ENCODE data around the gene MIS12.

MIS12 gene

GRCh38 chr17:5532581-5532980 is 46.2 kb downstream of the MIS12 start:
- DNase-seq (ENCODE audit: low read depth in 2 of 2, low spot score in 1 of 2) = no peak

DNA sequence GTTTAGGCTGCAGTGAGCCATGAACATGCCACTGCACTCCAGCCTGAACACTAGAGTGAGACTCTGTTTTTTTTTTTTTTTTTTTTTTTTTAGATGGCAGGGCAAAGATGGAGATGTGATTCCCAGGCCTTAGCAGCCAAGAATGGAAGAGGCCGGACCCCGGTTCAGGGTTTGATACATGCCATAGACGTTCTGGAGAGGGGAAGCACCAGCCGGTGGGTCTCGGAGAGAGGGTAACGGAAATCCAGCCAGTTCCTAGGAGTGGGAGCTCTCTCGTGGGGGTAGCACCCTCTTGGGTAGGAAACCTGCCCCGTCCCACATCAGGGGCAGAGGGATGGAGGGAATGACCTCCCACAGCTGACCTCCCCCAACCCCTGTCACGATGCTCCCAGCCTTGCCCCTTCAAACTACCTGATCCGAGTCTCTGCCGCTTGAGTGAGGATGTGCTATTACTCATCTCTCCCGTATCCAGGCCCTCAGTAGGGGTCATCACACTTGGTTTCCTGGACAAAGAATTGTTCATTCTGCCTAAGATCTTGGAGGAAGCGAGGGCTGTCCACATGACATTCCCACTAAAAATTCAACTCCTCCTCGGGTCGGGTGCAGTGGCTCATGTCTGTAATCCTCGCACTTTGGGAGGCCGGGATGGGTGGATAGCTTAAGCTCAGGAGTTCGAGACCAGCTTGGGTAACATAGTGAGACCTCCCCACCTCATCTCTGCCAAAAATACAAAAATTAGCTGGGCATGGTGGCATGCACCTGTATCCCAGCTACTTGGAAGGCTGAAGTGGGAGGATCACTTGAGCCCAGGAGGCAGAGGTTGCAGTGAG is 47.3 kb downstream of the MIS12 start:
- no peak for DNase-seq (ENCODE audit: low read depth in 2 of 2, low spot score in 1 of 2)

- DNase-seq (ENCODE audit: low read depth in 2 of 2, low spot score in 1 of 2) = no peak
Observed at GRCh38 chr17:5535436-5535835, 49.1 kb downstream of the MIS12 start.

GRCh38 chr17:5536866-5537650 is 50.7 kb downstream of the MIS12 start:
- no peak for DNase-seq (ENCODE audit: low read depth in 2 of 2, low spot score in 1 of 2)

DNA sequence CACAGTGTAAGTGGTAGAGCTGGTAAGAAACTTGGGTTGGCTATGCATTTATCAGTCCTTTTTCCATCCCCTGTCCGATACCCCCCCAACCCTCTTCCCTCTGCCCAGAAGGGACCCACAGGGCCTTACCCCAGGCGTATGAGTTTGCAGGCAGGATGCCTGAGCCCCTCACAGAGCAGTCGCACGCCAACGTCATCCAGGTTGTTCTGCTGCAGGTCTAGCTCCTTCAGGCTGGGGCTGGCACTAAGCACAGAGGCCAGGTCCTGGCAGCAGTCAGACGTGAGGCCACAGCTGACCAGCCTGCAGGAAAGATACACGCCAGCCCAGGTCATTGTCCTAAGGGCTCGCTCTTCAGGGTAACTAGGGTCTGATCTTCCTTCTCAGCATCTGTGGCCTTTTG is 52.9 kb downstream of the MIS12 start:
- no peak for DNase-seq (ENCODE audit: low read depth in 2 of 2, low spot score in 1 of 2)

GRCh38 chr17:5540321-5540720 is 54.0 kb downstream of the MIS12 start:
- no peak for DNase-seq (ENCODE audit: low read depth in 2 of 2, low spot score in 1 of 2)
